OCI-LY7 (cell line): Measurements from ENCODE around the gene NKPD1. TPM values are rescaled to one million over a fixed set of nuclear protein-coding genes. Genes with fewer than 3 reads are reported as not detected.

Experiments used
- BruUV-seq: library from RNA; stranded (reverse); fragments of 400-500 nt; replicated peaks from 2 replicates; lab custom pipeline; 2021; lab: Mats Ljungman, UMichigan
- CTCF ChIA-PET: fragments of 300-600 bp; sonication (Branson Sonifier 250); formaldehyde crosslinking; loops from one replicate; lab custom pipeline; 2022; ENCODE audit warnings: antibody characterized with exemption; ENCODE audit not compliant: unreplicated experiment; lab: Charles Lee
- POLR2A ChIA-PET: fragments of 300-600 bp; sonication (Branson Sonifier 250); formaldehyde crosslinking; loops from one replicate; lab custom pipeline; 2022; ENCODE audit warnings: antibody characterized with exemption; lab: Charles Lee
- DNase-seq: peaks from one replicate; pipeline ENCODE4 v3.0.0-alpha.2; 2015; ENCODE audit warnings: low spot score
- H2AFZ ChIP-seq: fragments of 200-600 bp; sonication (generic), shearing (Covaris generic); 2 replicates; pipeline ENCODE4 v1.6.1; 2014; ENCODE audit warnings: mild to moderate bottlenecking, antibody characterized with exemption, low read length, moderate library complexity
- H3K27ac ChIP-seq: fragments of 200-600 bp; sonication (generic); 2 replicates; pipeline ENCODE4 v1.5.1; 2014; ENCODE audit warnings: mixed run types, low read depth, mild to moderate bottlenecking, moderate library complexity, low read length, inconsistent platforms; ENCODE audit not compliant: poor library complexity, severe bottlenecking
- H3K36me3 ChIP-seq: fragments of 200-600 bp; sonication (generic); 2 replicates; pipeline ENCODE4 v1.6.1; 2014; ENCODE audit warnings: mild to moderate bottlenecking, antibody characterized with exemption, low read length, moderate library complexity, mixed read lengths; ENCODE audit not compliant: insufficient read depth
- H3K4me1 ChIP-seq: fragments of 200-600 bp; sonication (generic); 2 replicates; pipeline ENCODE4 v1.5.1; 2014; ENCODE audit warnings: mild to moderate bottlenecking, low read length; ENCODE audit not compliant: insufficient read depth, poor library complexity, severe bottlenecking
- H3K4me2 ChIP-seq: fragments of 200-600 bp; sonication (generic); 2 replicates; pipeline ENCODE4 v1.6.1; 2014; ENCODE audit warnings: mild to moderate bottlenecking, low read length
- H3K4me3 ChIP-seq: fragments of 200-600 bp; sonication (generic); 2 replicates; pipeline ENCODE4 v1.5.1; 2014; ENCODE audit warnings: mild to moderate bottlenecking, low read depth, low read length; ENCODE audit not compliant: poor library complexity, severe bottlenecking
- H3K79me2 ChIP-seq: fragments of 200-600 bp; sonication (generic); 2 replicates; pipeline ENCODE4 v1.6.1; 2016; ENCODE audit warnings: low read depth, mild to moderate bottlenecking, low read length, moderate library complexity, mixed read lengths; ENCODE audit not compliant: insufficient read depth
- H3K9me2 ChIP-seq: fragments of 200-600 bp; sonication (generic); 2 replicates; pipeline ENCODE4 v1.6.1; 2016; ENCODE audit warnings: mild to moderate bottlenecking, low read length, mixed read lengths; ENCODE audit not compliant: insufficient read depth
- H3K9me3 ChIP-seq: fragments of 200-600 bp; sonication (generic); 2 replicates; pipeline ENCODE4 v1.6.1; 2014; ENCODE audit warnings: mild to moderate bottlenecking, mixed run types, low read length, mixed read lengths
- H4K20me1 ChIP-seq: fragments of 200-600 bp; sonication (generic); 2 replicates; pipeline ENCODE4 v1.6.1; 2014; ENCODE audit warnings: mild to moderate bottlenecking, antibody characterized with exemption, low read length, moderate library complexity, mixed read lengths; ENCODE audit not compliant: insufficient read depth
- CTCF ChIP-seq: fragments of 200-600 bp; sonication (generic); conservative IDR thresholded peaks from 2 replicates; pipeline ENCODE4 v1.5.1; 2014; ENCODE audit warnings: mild to moderate bottlenecking, antibody characterized with exemption, low read length, moderate library complexity, mixed read lengths
- EZH2phosphoT487 ChIP-seq: fragments of 200-600 bp; sonication (generic); IDR thresholded peaks from 2 replicates; pipeline ENCODE4 v1.6.1; 2018; ENCODE audit warnings: low read depth, borderline replicate concordance, mild to moderate bottlenecking, mixed run types, antibody characterized with exemption, low read length, moderate library complexity, mixed read lengths
- intact Hi-C: fragments of 100-400 bp; cut with micrococcal nuclease; formaldehyde crosslinking; loops from one replicate; pipeline ENCODE4 v1.10.0; 2022; ENCODE audit not compliant: unreplicated experiment
- total RNA-seq, 2 experiments: library from RNA; depleted of rRNA in 1 of 2; stranded (reverse); fragments of >200 nt in 1 of 2; shearing (Covaris generic) in 1 of 2; gene quantifications; 2 replicates each; pipeline ENCODE4 v1.2.3, GENCODE V29; 2014 to 2022

The NKPD1 gene
- total RNA-seq, 2 experiments from 2014 or later, result 0.50 to 1.0 TPM

- ChIA-PET CTCF (interaction anchor here (0.6 kb wide), 1 partner anchor 1759 kb away, joined by 3 read pairs; no protein-coding TSS in a partner anchor), POLR2A (no interaction called here)
- no peak for DNase-seq
- peaks cover 35% of the 10 kb centered on the region; the same call in 1 of the 2 replicates for H3K79me2 ChIP-seq
- intact Hi-C loops, result loop anchor here (1.0 kb wide), 1 partner anchor 25 kb away; no protein-coding TSS in a partner anchor
- 0 out of 2 replicates have a peak, but pooled peaks cover 7% of the 10 kb centered on the region for H4K20me1 ChIP-seq
- H3K27ac ChIP-seq, result peak overlapping the region; percentile 66
- BruUV-seq, result no TSS peak
- H3K36me3 ChIP-seq, result peaks cover 5% of the 10 kb centered on the region
- peaks cover 55% of the 10 kb centered on the region for H3K4me1 ChIP-seq
- H3K9me3 ChIP-seq, result no peaks in the 10 kb centered on the region
- no peak for TF ChIP-seq EZH2phosphoT487
- peak overlapping the region; percentile 67; the same call in 1 of the 2 replicates for H3K4me2 ChIP-seq
- no peaks in the 10 kb centered on the region for H3K9me2 ChIP-seq
- no peak overlapping the region for H2AFZ ChIP-seq
- no peak overlapping the region for H3K4me3 ChIP-seq
Measured at GRCh38 chr19:45117671-45118070, 43.1 kb downstream of the NKPD1 start.

- Histone ChIP-seq H3K9me2 (no peaks in the 10 kb centered on the region), H3K79me2 (peaks cover 33% of the 10 kb centered on the region; the same call in 1 of the 2 replicates), H3K9me3 (no peaks in the 10 kb centered on the region), H3K36me3 (peaks cover 5% of the 10 kb centered on the region), H3K4me1 (peaks cover 55% of the 10 kb centered on the region), H3K4me2 (peak overlapping the region; percentile 67), H4K20me1 (0 out of 2 replicates have a peak, but pooled peaks cover 7% of the 10 kb centered on the region), H3K27ac (peak overlapping the region; percentile 66), H3K4me3 (no peak overlapping the region), H2AFZ (no peak overlapping the region)
- TF ChIP-seq CTCF (no peak), EZH2phosphoT487 (no peak)
- ChIA-PET POLR2A (no interaction called here), CTCF (interaction anchor here (0.6 kb wide), 1 partner anchor 1760 kb away, joined by 3 read pairs; no protein-coding TSS in a partner anchor)
- peak; percentile 50 for DNase-seq
- BruUV-seq, result no TSS peak
- intact Hi-C loops, result no loop called here
Measured at GRCh38 chr19:45117167-45117594, 43.6 kb downstream of the NKPD1 start.

- CTCF ChIA-PET, result no interaction called here
- Histone ChIP-seq H3K27ac (no peak overlapping the region), H2AFZ (no peak overlapping the region), H3K36me3 (peaks cover 5% of the 10 kb centered on the region), H3K4me1 (peaks cover 49% of the 10 kb centered on the region), H3K4me3 (no peak overlapping the region), H4K20me1 (0 out of 2 replicates have a peak, but pooled peaks cover 7% of the 10 kb centered on the region), H3K79me2 (peaks cover 31% of the 10 kb centered on the region; the same call in 1 of the 2 replicates), H3K9me3 (no peaks in the 10 kb centered on the region), H3K9me2 (no peaks in the 10 kb centered on the region), H3K4me2 (no peak overlapping the region)
- intact Hi-C loops, result no loop called here
- DNase-seq, result no peak
- TF ChIP-seq EZH2phosphoT487, result no peak
- no peak for TF ChIP-seq CTCF
- POLR2A ChIA-PET, result no interaction called here
- no TSS peak for BruUV-seq
Measured at GRCh38 chr19:45115809-45116615, 44.8 kb downstream of the NKPD1 start.
